SK-N-SH (cell line): ENCODE data around the gene CYLD. TPM values are rescaled to one million over a fixed set of nuclear protein-coding genes. Genes with fewer than 3 reads are reported as not detected.

ENCODE experiments used
- CTCF ChIA-PET: fragments of 300-600, 350-600 bp; formaldehyde crosslinking; extraction: SDS; loops from one replicate; lab custom pipeline; 2021; lab: Yijun Ruan, JAX
- POLR2A ChIA-PET: fragments of 350-600 bp; sonication (Branson Sonifier 250); formaldehyde crosslinking; extraction: SDS; loops from one replicate; lab custom pipeline; 2020; ENCODE audit warnings: antibody characterized with exemption, inconsistent platforms; lab: Yijun Ruan, JAX
- DNase-seq: peaks from one replicate; pipeline ENCODE4 v3.0.0; 2012
- H2AFZ ChIP-seq: fragments of 200-600 bp; sonication (generic); 2 replicates; pipeline ENCODE4 v1.8.1; 2016; ENCODE audit warnings: antibody characterized with exemption, mild to moderate bottlenecking, low read depth
- H3F3A ChIP-seq: fragments of 200-600 bp; sonication (generic); replicated peaks from 2 replicates; pipeline ENCODE3; 2016; ENCODE audit warnings: antibody characterized with exemption, mild to moderate bottlenecking; ENCODE audit not compliant: insufficient read depth
- H3K27ac ChIP-seq, 2 experiments: fragments of 200-500 bp in 1 of 2; fragments of 200-600 bp in 1 of 2; sonication (Bioruptor generic) in 1 of 2; sonication (generic), shearing (Covaris generic) in 1 of 2; 2 replicates each; pipeline versions ENCODE4 v1.5.1 to v1.6.1; 2014 to 2016; ENCODE audit warnings: low read depth in 2 of 2, inconsistent platforms in 1 of 2, low read length in 1 of 2, mild to moderate bottlenecking in 1 of 2, mixed read lengths in 1 of 2
- H3K27me3 ChIP-seq: fragments of 200-600 bp; sonication (generic), shearing (Covaris generic); 2 replicates; pipeline ENCODE4 v1.6.1; 2016; ENCODE audit warnings: mixed run types; ENCODE audit not compliant: insufficient read depth
- H3K36me3 ChIP-seq, 2 experiments: fragments of 200-500 bp in 1 of 2; fragments of 200-600 bp in 1 of 2; sonication (Bioruptor generic) in 1 of 2; sonication (generic) in 1 of 2; replicated peaks in 1 of 2; 2 replicates each; pipeline versions ENCODE3 to v1.5.1; 2014 to 2016; ENCODE audit warnings: low read length in 1 of 2, mild to moderate bottlenecking in 1 of 2; ENCODE audit not compliant: insufficient read depth in 2 of 2, control insufficient read depth in 1 of 2
- H3K4me1 ChIP-seq, 2 experiments: fragments of 200-500 bp in 1 of 2; fragments of 200-600 bp in 1 of 2; sonication (Bioruptor generic) in 1 of 2; sonication (generic), shearing (Covaris generic) in 1 of 2; 2 replicates each; pipeline versions ENCODE4 v1.5.1 to v1.6.1; 2014 to 2016; ENCODE audit warnings: low read depth in 1 of 2, low read length in 1 of 2, mixed run types in 1 of 2; ENCODE audit not compliant: insufficient read depth in 2 of 2, control insufficient read depth in 1 of 2
- H3K4me2 ChIP-seq: fragments of 200-600 bp; sonication (generic), shearing (Covaris generic); 2 replicates; pipeline ENCODE4 v1.6.1; 2017; ENCODE audit warnings: mixed run types
- H3K4me3 ChIP-seq, 2 experiments: fragments of 200-500 bp in 1 of 2; fragments of 200-600 bp in 1 of 2; sonication (Bioruptor generic) in 1 of 2; sonication (generic), shearing (Covaris generic) in 1 of 2; 2 replicates each; pipeline versions ENCODE4 v1.5.1 to v1.8.1; 2014 to 2016; ENCODE audit warnings: low read depth in 2 of 2, inconsistent platforms in 1 of 2, low read length in 1 of 2, mild to moderate bottlenecking in 1 of 2, mixed read lengths in 1 of 2, moderate library complexity in 1 of 2
- H3K79me2 ChIP-seq: fragments of 200-600 bp; sonication (generic); 2 replicates; pipeline ENCODE4 v1.8.1; 2017; ENCODE audit warnings: mild to moderate bottlenecking; ENCODE audit not compliant: insufficient read depth
- H3K9ac ChIP-seq: fragments of 200-600 bp; sonication (generic); 2 replicates; pipeline ENCODE4 v1.6.1; 2017; ENCODE audit warnings: mixed run types
- H3K9me2 ChIP-seq: fragments of 200-600 bp; sonication (generic); 2 replicates; pipeline ENCODE4 v1.6.1; 2017; ENCODE audit warnings: mixed run types
- H3K9me3 ChIP-seq: fragments of 200-600 bp; sonication (generic); 2 replicates; pipeline ENCODE4 v1.6.1; 2017; ENCODE audit warnings: mixed run types, mild to moderate bottlenecking, moderate library complexity
- H4K20me1 ChIP-seq: fragments of 200-600 bp; sonication (generic); 2 replicates; pipeline ENCODE4 v1.6.1; 2017; ENCODE audit warnings: mild to moderate bottlenecking, mixed run types; ENCODE audit not compliant: insufficient read depth
- EP300 ChIP-seq, 2 experiments: IDR thresholded peaks; 2 replicates each; pipeline versions ENCODE4 v1.4.0 to v1.6.1; 2012; ENCODE audit warnings: borderline replicate concordance in 1 of 2, low read depth in 1 of 2, low read length in 1 of 2
- EZH2phosphoT487 ChIP-seq: fragments of 200-600 bp; sonication (generic); IDR thresholded peaks from 2 replicates; pipeline ENCODE4 v1.6.1; 2017; ENCODE audit warnings: low read depth, mixed run types, mild to moderate bottlenecking, antibody characterized with exemption, moderate library complexity, borderline replicate concordance
- FOXM1 ChIP-seq: IDR thresholded peaks from 2 replicates; pipeline ENCODE4 v1.4.0; 2012; ENCODE audit warnings: low read depth, mild to moderate bottlenecking
- GABPA ChIP-seq: IDR thresholded peaks from 2 replicates; pipeline ENCODE4 v1.4.0; 2012; ENCODE audit warnings: low read depth, mild to moderate bottlenecking
- GATA2 ChIP-seq: sonication (generic); formaldehyde crosslinking; IDR thresholded peaks from 2 replicates; pipeline ENCODE4 v1.5.0; 2020; ENCODE audit warnings: mild to moderate bottlenecking, missing genetic modification reagents
- JUND ChIP-seq: IDR thresholded peaks from 2 replicates; pipeline ENCODE4 v1.4.0; 2012
- MEF2A ChIP-seq: IDR thresholded peaks from 2 replicates; pipeline ENCODE4 v1.4.0; 2012; ENCODE audit warnings: low read depth, borderline replicate concordance
- NFIC ChIP-seq: IDR thresholded peaks from 2 replicates; pipeline ENCODE4 v1.4.0; 2012; ENCODE audit warnings: borderline replicate concordance
- NRF1 ChIP-seq: IDR thresholded peaks from 2 replicates; pipeline ENCODE4 v1.6.1; 2012; ENCODE audit warnings: low read depth, mild to moderate bottlenecking, low read length
- POLR2AphosphoS5 ChIP-seq: IDR thresholded peaks from 2 replicates; pipeline ENCODE4 v1.6.1; 2012; ENCODE audit warnings: low read depth, low read length
- RXRA ChIP-seq: IDR thresholded peaks from 2 replicates; pipeline ENCODE4 v1.4.0; 2012; ENCODE audit warnings: low read depth, mild to moderate bottlenecking, borderline replicate concordance
- SIN3A ChIP-seq: IDR thresholded peaks from 2 replicates; pipeline ENCODE4 v1.6.1; 2012; ENCODE audit warnings: low read depth, mild to moderate bottlenecking, low read length, moderate library complexity, borderline replicate concordance
- SMC3 ChIP-seq: IDR thresholded peaks from 2 replicates; pipeline ENCODE4 v1.6.1; 2012; ENCODE audit warnings: low read depth, low read length, improper control_type of control experiment
- TAF1 ChIP-seq: IDR thresholded peaks from 2 replicates; pipeline ENCODE4 v1.6.1; 2012; ENCODE audit warnings: low read depth, mild to moderate bottlenecking, low read length, moderate library complexity, borderline replicate concordance
- TCF12 ChIP-seq: IDR thresholded peaks from 2 replicates; pipeline ENCODE4 v1.4.0; 2012
- TEAD4 ChIP-seq: IDR thresholded peaks from 2 replicates; pipeline ENCODE4 v1.4.0; 2012; ENCODE audit warnings: mild to moderate bottlenecking, borderline replicate concordance; ENCODE audit not compliant: insufficient read depth
- USF1 ChIP-seq: IDR thresholded peaks from 2 replicates; pipeline ENCODE4 v1.4.0; 2012; ENCODE audit warnings: low read depth, borderline replicate concordance
- USF2 ChIP-seq: fragments of 150-350 bp; IDR thresholded peaks from 2 replicates; pipeline ENCODE4 v1.6.1; 2017; ENCODE audit warnings: antibody characterized with exemption, low read length, low read depth, borderline replicate concordance
- YY1 ChIP-seq: IDR thresholded peaks from 2 replicates; pipeline ENCODE4 v1.4.0; 2012; ENCODE audit warnings: low read depth, mild to moderate bottlenecking
- ZBTB33 ChIP-seq: IDR thresholded peaks from 2 replicates; pipeline ENCODE4 v1.4.0; 2012; ENCODE audit warnings: low read depth, borderline replicate concordance
- WGBS: methylation state at CpG from one replicate; pipeline ENCODE4 v1.1.6; 2017; ENCODE audit warnings: low lambda C conversion rate; 5-methylcytosine and 5-hydroxymethylcytosine counted together
- polyA plus RNA-seq, 3 experiments: library from polyadenylated mRNA; depleted of rRNA; stranded (reverse); fragments of >200 nt; gene quantifications; 2 replicates each; pipeline ENCODE4 v1.2.3, GENCODE V29; 2012
- TF ChIP-seq, protein P1 (sequence below): fragments of 150-350 bp; IDR thresholded peaks from 2 replicates; pipeline ENCODE4 v1.6.1; 2016; ENCODE audit warnings: mild to moderate bottlenecking, low read depth, low read length
- TF ChIP-seq, protein P2 (sequence below): fragments of 200-600 bp; sonication (generic); IDR thresholded peaks from 2 replicates; pipeline ENCODE4 v1.6.1; 2017; ENCODE audit warnings: antibody characterized with exemption, mild to moderate bottlenecking, moderate library complexity
- TF ChIP-seq, protein P3 (sequence below): IDR thresholded peaks from 2 replicates; pipeline ENCODE4 v1.4.0; 2012; ENCODE audit warnings: low read depth

The CYLD gene
- polyA plus RNA-seq, 1 of the 3 experiments (the other 2 are of a cell fraction): 6.5 TPM

- TF ChIP-seq, protein P1, sequence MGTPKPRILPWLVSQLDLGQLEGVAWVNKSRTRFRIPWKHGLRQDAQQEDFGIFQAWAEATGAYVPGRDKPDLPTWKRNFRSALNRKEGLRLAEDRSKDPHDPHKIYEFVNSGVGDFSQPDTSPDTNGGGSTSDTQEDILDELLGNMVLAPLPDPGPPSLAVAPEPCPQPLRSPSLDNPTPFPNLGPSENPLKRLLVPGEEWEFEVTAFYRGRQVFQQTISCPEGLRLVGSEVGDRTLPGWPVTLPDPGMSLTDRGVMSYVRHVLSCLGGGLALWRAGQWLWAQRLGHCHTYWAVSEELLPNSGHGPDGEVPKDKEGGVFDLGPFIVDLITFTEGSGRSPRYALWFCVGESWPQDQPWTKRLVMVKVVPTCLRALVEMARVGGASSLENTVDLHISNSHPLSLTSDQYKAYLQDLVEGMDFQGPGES: no peak
- TF ChIP-seq GATA2 (CRISPR knock-in tag) (no peak), TAF1 (no peak), NFIC (no peak), JUND (no peak), EZH2phosphoT487 (no peak), MEF2A (no peak)
- TF ChIP-seq, all 33 proteins: peak for 0
Observed at GRCh38 chr16:50845296-50845695, 103.4 kb downstream of the CYLD start (continued).

DNA sequence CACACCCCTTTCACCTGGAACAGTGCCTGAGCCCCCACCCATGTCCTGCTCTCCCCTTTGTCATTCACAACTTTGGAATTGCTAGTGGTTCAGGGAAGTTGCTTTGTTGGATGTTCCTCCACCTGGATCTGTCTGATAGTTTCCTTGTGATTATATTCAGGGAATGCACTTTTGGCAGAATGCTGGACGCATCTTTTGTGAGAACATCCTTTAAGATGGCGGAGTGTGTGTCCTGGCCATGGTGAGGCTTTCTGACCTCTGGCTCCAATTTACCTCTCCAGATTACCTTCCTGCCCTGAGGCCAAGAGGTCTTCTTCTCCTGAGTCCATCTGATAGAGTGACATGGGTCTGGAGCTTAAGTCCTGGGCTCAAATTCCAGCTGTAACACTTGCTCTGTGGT, 104.6 kb downstream of the CYLD start:
- Histone ChIP-seq H3K27me3 (no peaks in the 10 kb centered on the region), H3K4me2 (no peak overlapping the region), H3K36me3 (no peaks in the 10 kb centered on the region)
- TF ChIP-seq POLR2AphosphoS5: no peak
- no peak for TF ChIP-seq RXRA
- no peak for TF ChIP-seq GABPA
- no peak for TF ChIP-seq YY1
- no peak for TF ChIP-seq SMC3
- no peak for TF ChIP-seq NRF1
- TF ChIP-seq USF2: no peak
- TF ChIP-seq GATA2 (CRISPR knock-in tag): no peak
- no peak for TF ChIP-seq EZH2phosphoT487
- TF ChIP-seq, protein P2, sequence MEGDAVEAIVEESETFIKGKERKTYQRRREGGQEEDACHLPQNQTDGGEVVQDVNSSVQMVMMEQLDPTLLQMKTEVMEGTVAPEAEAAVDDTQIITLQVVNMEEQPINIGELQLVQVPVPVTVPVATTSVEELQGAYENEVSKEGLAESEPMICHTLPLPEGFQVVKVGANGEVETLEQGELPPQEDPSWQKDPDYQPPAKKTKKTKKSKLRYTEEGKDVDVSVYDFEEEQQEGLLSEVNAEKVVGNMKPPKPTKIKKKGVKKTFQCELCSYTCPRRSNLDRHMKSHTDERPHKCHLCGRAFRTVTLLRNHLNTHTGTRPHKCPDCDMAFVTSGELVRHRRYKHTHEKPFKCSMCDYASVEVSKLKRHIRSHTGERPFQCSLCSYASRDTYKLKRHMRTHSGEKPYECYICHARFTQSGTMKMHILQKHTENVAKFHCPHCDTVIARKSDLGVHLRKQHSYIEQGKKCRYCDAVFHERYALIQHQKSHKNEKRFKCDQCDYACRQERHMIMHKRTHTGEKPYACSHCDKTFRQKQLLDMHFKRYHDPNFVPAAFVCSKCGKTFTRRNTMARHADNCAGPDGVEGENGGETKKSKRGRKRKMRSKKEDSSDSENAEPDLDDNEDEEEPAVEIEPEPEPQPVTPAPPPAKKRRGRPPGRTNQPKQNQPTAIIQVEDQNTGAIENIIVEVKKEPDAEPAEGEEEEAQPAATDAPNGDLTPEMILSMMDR: no peak
- TF ChIP-seq NFIC: no peak
- no peak for TF ChIP-seq FOXM1
- TF ChIP-seq ZBTB33: no peak
- TF ChIP-seq TEAD4: no peak
- TF ChIP-seq SIN3A: no peak
- TF ChIP-seq, protein P3, sequence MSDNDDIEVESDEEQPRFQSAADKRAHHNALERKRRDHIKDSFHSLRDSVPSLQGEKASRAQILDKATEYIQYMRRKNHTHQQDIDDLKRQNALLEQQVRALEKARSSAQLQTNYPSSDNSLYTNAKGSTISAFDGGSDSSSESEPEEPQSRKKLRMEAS: no peak
- no peak for TF ChIP-seq EP300 (IDR thresholded peaks at IDR 0.05; ENCODE audit: borderline replicate concordance in 1 of 2, low read depth in 1 of 2, low read length in 1 of 2)
- TF ChIP-seq TCF12: no peak
- TF ChIP-seq USF1: no peak
- TF ChIP-seq TAF1: no peak
- TF ChIP-seq, all 33 proteins: peak for 0
- ChIA-PET CTCF (interaction anchor here (1.4 kb wide), 1 partner anchor 40 kb away, joined by 3 read pairs; no protein-coding TSS in a partner anchor), POLR2A (no interaction called here)
- Histone ChIP-seq H3K79me2 (no peaks in the 10 kb centered on the region), H3K4me1 (no peaks in the 10 kb centered on the region), H3F3A (no peaks in the 10 kb centered on the region), H3K27ac (no peak overlapping the region), H3K9me3 (no peaks in the 10 kb centered on the region), H3K9ac (no peak overlapping the region), H3K9me2 (0 out of 2 replicates have a peak, but pooled peaks cover 3% of the 10 kb centered on the region), H4K20me1 (no peaks in the 10 kb centered on the region), H2AFZ (no peak overlapping the region), H3K4me3 (no peak overlapping the region)
- WGBS: 53% methylated on average over 2 of the region's 2 CpGs
- no peak for DNase-seq
